ENCODE measurements around the gene ABCC1. TPM values are rescaled to one million over a fixed set of nuclear protein-coding genes. Genes with fewer than 3 reads are reported as not detected.

Gene ABCC1
- polyA plus RNA-seq, 1 donor (not counting 4 experiments of a cell fraction or from before 2014, with no cell fraction given), result 19.4 TPM

DNA sequence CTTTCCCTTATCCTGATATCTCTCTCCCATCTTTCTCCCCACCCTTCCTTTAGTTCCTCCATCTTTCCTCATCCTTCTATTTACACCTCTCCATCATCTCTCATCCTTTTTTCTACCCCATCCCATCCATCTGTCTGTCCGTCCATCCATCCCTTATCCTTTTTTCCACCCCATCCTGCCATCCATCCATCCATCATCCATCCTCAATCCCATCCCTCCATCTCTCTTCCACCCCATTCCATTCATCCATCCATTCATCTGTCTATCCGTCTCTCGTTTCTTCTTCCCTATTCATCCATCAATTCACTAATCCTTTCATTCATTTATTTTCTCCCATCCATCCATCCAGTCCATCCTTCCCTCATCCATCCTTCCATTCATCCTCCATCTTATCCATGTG, 205.8 kb downstream of the ABCC1 start:
- H3K9ac ChIP-seq (ENCODE audit: control insufficient read depth, extremely low read depth, insufficient read depth, low read length), result no peak overlapping the region
- no peak overlapping the region for H3K4me3 ChIP-seq (ENCODE audit: control insufficient read depth in 2 of 3, extremely low read depth in 1 of 3, insufficient read depth in 2 of 3, low read depth in 1 of 3, low read length in 3 of 3)
- no peaks in the 10 kb centered on the region for H3K79me2 ChIP-seq (ENCODE audit: control insufficient read depth, insufficient read depth, low read length)
- no peak overlapping the region for H3K27ac ChIP-seq (ENCODE audit: control insufficient read depth, insufficient read depth, low read length)
- no peak overlapping the region for H3K4me2 ChIP-seq (ENCODE audit: control insufficient read depth, extremely low read depth, insufficient read depth, low read depth, low read length)
- H3K27me3 ChIP-seq (ENCODE audit: control insufficient read depth, extremely low read depth, insufficient read depth, low read length), result no peaks in the 10 kb centered on the region
- dilution Hi-C loops (cut with MboI; ENCODE audit: extremely low pct_ligation_motif_present, low sequenced_read_pairs), result no loop called here
- no peaks in the 10 kb centered on the region for H4K20me1 ChIP-seq (ENCODE audit: control insufficient read depth, extremely low read depth, insufficient read depth, low read length)
- no peak for TF ChIP-seq EZH2 (IDR thresholded peaks at IDR 0.05; ENCODE audit: low read length)
- TF ChIP-seq, protein P1, sequence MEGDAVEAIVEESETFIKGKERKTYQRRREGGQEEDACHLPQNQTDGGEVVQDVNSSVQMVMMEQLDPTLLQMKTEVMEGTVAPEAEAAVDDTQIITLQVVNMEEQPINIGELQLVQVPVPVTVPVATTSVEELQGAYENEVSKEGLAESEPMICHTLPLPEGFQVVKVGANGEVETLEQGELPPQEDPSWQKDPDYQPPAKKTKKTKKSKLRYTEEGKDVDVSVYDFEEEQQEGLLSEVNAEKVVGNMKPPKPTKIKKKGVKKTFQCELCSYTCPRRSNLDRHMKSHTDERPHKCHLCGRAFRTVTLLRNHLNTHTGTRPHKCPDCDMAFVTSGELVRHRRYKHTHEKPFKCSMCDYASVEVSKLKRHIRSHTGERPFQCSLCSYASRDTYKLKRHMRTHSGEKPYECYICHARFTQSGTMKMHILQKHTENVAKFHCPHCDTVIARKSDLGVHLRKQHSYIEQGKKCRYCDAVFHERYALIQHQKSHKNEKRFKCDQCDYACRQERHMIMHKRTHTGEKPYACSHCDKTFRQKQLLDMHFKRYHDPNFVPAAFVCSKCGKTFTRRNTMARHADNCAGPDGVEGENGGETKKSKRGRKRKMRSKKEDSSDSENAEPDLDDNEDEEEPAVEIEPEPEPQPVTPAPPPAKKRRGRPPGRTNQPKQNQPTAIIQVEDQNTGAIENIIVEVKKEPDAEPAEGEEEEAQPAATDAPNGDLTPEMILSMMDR (optimal IDR thresholded peaks at IDR 0.05 in 1 of 3, IDR thresholded peaks at IDR 0.05 in 1 of 3, conservative IDR thresholded peaks at IDR 0.05 in 1 of 3; ENCODE audit: extremely low read depth in 1 of 3, insufficient read depth in 2 of 3, low read length in 3 of 3), result no peak
- no peaks in the 10 kb centered on the region for H3K36me3 ChIP-seq (ENCODE audit: control insufficient read depth in 2 of 2, extremely low read depth in 1 of 2, insufficient read depth in 2 of 2, low read length in 2 of 2)
- H3K4me1 ChIP-seq (ENCODE audit: control insufficient read depth, extremely low read depth, insufficient read depth, low read length), result no peaks in the 10 kb centered on the region
- H3K9me3 ChIP-seq (ENCODE audit: control insufficient read depth, low read depth, low read length), result peaks cover 5% of the 10 kb centered on the region
- H3K9me1 ChIP-seq (ENCODE audit: control insufficient read depth, extremely low read depth, insufficient read depth, low read length), result no peaks in the 10 kb centered on the region
- FAIRE-seq (no peak), DNase-seq (ENCODE audit: low read depth, low spot score) (no peak)
- no peak overlapping the region for H2AFZ ChIP-seq (ENCODE audit: control insufficient read depth, low read length)

DNA sequence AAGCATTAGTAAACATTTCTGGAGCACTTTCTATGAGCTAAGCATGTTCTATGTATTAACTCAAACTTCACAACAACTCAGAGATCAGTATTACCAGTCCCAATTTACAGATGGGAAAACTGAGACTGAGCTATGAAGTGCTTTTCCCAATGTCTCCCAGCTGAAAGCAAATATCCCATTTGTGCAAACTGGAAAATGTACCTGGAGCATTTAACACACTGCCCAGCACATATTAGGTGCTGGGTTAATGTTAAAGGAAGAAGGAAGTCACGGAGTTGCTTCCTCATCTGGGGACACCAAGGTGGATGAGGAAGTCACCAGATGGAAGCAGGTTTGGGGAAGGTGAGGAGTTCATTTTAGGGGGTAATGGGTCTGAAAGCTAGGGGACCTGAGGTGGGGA, 207.8 kb downstream of the ABCC1 start:
- Histone ChIP-seq H3K27ac (ENCODE audit: control insufficient read depth, insufficient read depth, low read length) (no peak overlapping the region), H3K79me2 (ENCODE audit: control insufficient read depth, insufficient read depth, low read length) (no peaks in the 10 kb centered on the region), H4K20me1 (ENCODE audit: control insufficient read depth, extremely low read depth, insufficient read depth, low read length) (no peaks in the 10 kb centered on the region), H3K27me3 (ENCODE audit: control insufficient read depth, extremely low read depth, insufficient read depth, low read length) (no peaks in the 10 kb centered on the region), H3K9me3 (ENCODE audit: control insufficient read depth, low read depth, low read length) (peaks cover 5% of the 10 kb centered on the region), H3K4me2 (ENCODE audit: control insufficient read depth, extremely low read depth, insufficient read depth, low read depth, low read length) (no peak overlapping the region), H3K4me3 (ENCODE audit: control insufficient read depth in 2 of 3, extremely low read depth in 1 of 3, insufficient read depth in 2 of 3, low read depth in 1 of 3, low read length in 3 of 3) (no peak overlapping the region), H3K36me3 (ENCODE audit: control insufficient read depth in 2 of 2, extremely low read depth in 1 of 2, insufficient read depth in 2 of 2, low read length in 2 of 2) (no peaks in the 10 kb centered on the region), H3K9me1 (ENCODE audit: control insufficient read depth, extremely low read depth, insufficient read depth, low read length) (no peaks in the 10 kb centered on the region), H3K4me1 (ENCODE audit: control insufficient read depth, extremely low read depth, insufficient read depth, low read length) (no peaks in the 10 kb centered on the region), H2AFZ (ENCODE audit: control insufficient read depth, low read length) (no peak overlapping the region), H3K9ac (ENCODE audit: control insufficient read depth, extremely low read depth, insufficient read depth, low read length) (no peak overlapping the region)
- TF ChIP-seq, protein P1 (optimal IDR thresholded peaks at IDR 0.05 in 1 of 3, IDR thresholded peaks at IDR 0.05 in 1 of 3, conservative IDR thresholded peaks at IDR 0.05 in 1 of 3; ENCODE audit: extremely low read depth in 1 of 3, insufficient read depth in 2 of 3, low read length in 3 of 3), result no peak
- TF ChIP-seq EZH2 (IDR thresholded peaks at IDR 0.05; ENCODE audit: low read length), result no peak
- DNase-seq (ENCODE audit: low read depth, low spot score), result no peak
- FAIRE-seq, result no peak
- dilution Hi-C loops (cut with MboI; ENCODE audit: extremely low pct_ligation_motif_present, low sequenced_read_pairs), result no loop called here
